Spinal cord (tissue), 10 donors: Measurements from ENCODE around the gene UPK3B. TPM values are rescaled to one million over a fixed set of nuclear protein-coding genes. Genes with fewer than 3 reads are reported as not detected.
"Not testable (repeated sequence)": the region's sequence is repeated elsewhere in the genome, so short reads cannot be mapped to it uniquely, and the experiment has no call there.

Experiments used
- DNase-seq, 6 donors: peaks; one replicate each; pipeline versions ENCODE4 v3.0.0 to v3.0.0-alpha.2; 2013 to 2015; ENCODE audit warnings: low spot score in 6 of 6, low read depth in 4 of 6
- H3K27ac ChIP-seq: one replicate; pipeline ENCODE4 v1.5.1; 2013; ENCODE audit warnings: low read depth, low read length, control low read depth
- H3K27me3 ChIP-seq: one replicate; pipeline ENCODE4 v1.6.1; 2013; ENCODE audit warnings: low read length; ENCODE audit not compliant: control insufficient read depth, insufficient read depth
- H3K36me3 ChIP-seq: one replicate; pipeline ENCODE4 v1.6.1; 2013; ENCODE audit warnings: low read length; ENCODE audit not compliant: control insufficient read depth, insufficient read depth
- H3K4me1 ChIP-seq: one replicate; pipeline ENCODE4 v1.6.1; 2013; ENCODE audit warnings: low read length; ENCODE audit not compliant: control insufficient read depth, insufficient read depth
- H3K4me3 ChIP-seq: one replicate; pipeline ENCODE4 v1.5.1; 2013; ENCODE audit warnings: low read depth, low read length, control low read depth
- H3K9me3 ChIP-seq: one replicate; pipeline ENCODE4 v1.6.1; 2013; ENCODE audit warnings: low read length; ENCODE audit not compliant: control insufficient read depth, insufficient read depth
- WGBS: methylation state at CpG from one replicate; pipeline ENCODE4 v1.1.5; 2013; ENCODE audit warnings: missing lambda C conversion rate; ENCODE audit not compliant: insufficient coverage; 5-methylcytosine and 5-hydroxymethylcytosine counted together
- polyA plus RNA-seq, 2 donors: library from polyadenylated mRNA; unstranded; fragments of 120-200 nt; gene quantifications; one replicate each; pipeline ENCODE4 v1.2.1, GENCODE V29; 2013; ENCODE audit not compliant: insufficient read length in 2 of 2
- small RNA-seq: library from RNA; depleted of rRNA; stranded (forward); fragments of <200 nt; gene quantifications from one replicate; pipeline ENCODE3, GENCODE V24; 2014; ENCODE audit warnings: low replicate concordance
- total RNA-seq, 2 donors: library from RNA; depleted of rRNA in 1 of 2; stranded (reverse); fragments of 120-200 nt in 1 of 2; fragments of >200 nt in 1 of 2; gene quantifications; one replicate each; pipeline versions ENCODE4 v1.2.3 to v1.2.4, GENCODE V29; 2013 to 2014
- donor health status: healthy.

The UPK3B gene
- total and polyA plus RNA-seq, 4 donors = 0.25 to 1.3 (median 0.97) TPM

- H3K27ac ChIP-seq, DNase-seq, H3K9me3 ChIP-seq, H3K4me3 ChIP-seq, H3K27me3 ChIP-seq, H3K4me1 ChIP-seq, H3K36me3 ChIP-seq: not testable (repeated sequence)
- WGBS = no CpG with 5 or more reads among the region's 6 CpGs
Observed at GRCh38 chr7:76551992-76552391, 41.6 kb downstream of the UPK3B start.

- not testable (repeated sequence) for H3K4me1 ChIP-seq, H3K27ac ChIP-seq, H3K27me3 ChIP-seq, H3K4me3 ChIP-seq, H3K9me3 ChIP-seq, DNase-seq, H3K36me3 ChIP-seq
- WGBS = no CpG with 5 or more reads among the region's 6 CpGs
Observed at GRCh38 chr7:76559685-76560084, 49.3 kb downstream of the UPK3B start.

- H3K4me1 ChIP-seq, H3K36me3 ChIP-seq, DNase-seq, H3K4me3 ChIP-seq, H3K9me3 ChIP-seq, H3K27me3 ChIP-seq, H3K27ac ChIP-seq: not testable (repeated sequence)
- WGBS = no CpG with 5 or more reads among the region's 4 CpGs
Observed at GRCh38 chr7:76560157-76560556, 49.8 kb downstream of the UPK3B start.

GRCh38 chr7:76561342-76561741 is 51.0 kb downstream of the UPK3B start:
- no CpG with 5 or more reads among the region's 3 CpGs for WGBS

GRCh38 chr7:76565001-76565400 is 54.6 kb downstream of the UPK3B start:
- not testable (repeated sequence) for H3K27ac ChIP-seq, H3K9me3 ChIP-seq, H3K36me3 ChIP-seq, DNase-seq, H3K4me1 ChIP-seq, H3K27me3 ChIP-seq, H3K4me3 ChIP-seq
- no CpG with 5 or more reads among the region's 3 CpGs for WGBS

More at GRCh38 chr7:76561342-76561741, 51.0 kb downstream of the UPK3B start:
- H3K9me3 ChIP-seq, H3K27ac ChIP-seq, H3K36me3 ChIP-seq, H3K27me3 ChIP-seq, H3K4me3 ChIP-seq, H3K4me1 ChIP-seq, DNase-seq: not testable (repeated sequence)

Small RNA genes within 50 kb of the gene (small RNA-seq; reads per million reads assigned to genes)
- not detected for gene RF00019

Other genes starting within 250 kb of the UPK3B start
- 10 to 100 TPM; 17.4 to 55.2 TPM for gene HSPB1, start 207.9 kb upstream of the UPK3B start, total RNA-seq
- 100 to 1,000 TPM; 201 to 214 TPM for gene HSPB1, start 207.9 kb upstream of the UPK3B start, polyA plus RNA-seq
- gene YWHAG, start 151.6 kb upstream of the UPK3B start, total RNA-seq = 100 to 1,000 TPM in 1 of 2 donors, 10 to 100 TPM in 1; 72.6 to 428 TPM
- gene YWHAG, start 151.6 kb upstream of the UPK3B start, polyA plus RNA-seq = 100 to 1,000 TPM; 574 to 669 TPM
- 1 to 10 TPM; 1.9 to 3.1 TPM for gene SSC4D, start 100.9 kb upstream of the UPK3B start, total RNA-seq
- gene SSC4D, start 100.9 kb upstream of the UPK3B start, polyA plus RNA-seq = 1 to 10 TPM; 3.1 to 4.3 TPM
- 1 to 10 TPM in 1 of 2 donors, under 1 TPM in 1; 0.59 to 2.3 TPM for gene ZP3, start 85.6 kb upstream of the UPK3B start, total RNA-seq
- gene ZP3, start 85.6 kb upstream of the UPK3B start, polyA plus RNA-seq = 1 to 10 TPM; 1.1 to 1.5 TPM
- gene DTX2, start 48.8 kb upstream of the UPK3B start, total RNA-seq = 1 to 10 TPM; 3.6 to 7.1 TPM
- gene DTX2, start 48.8 kb upstream of the UPK3B start, polyA plus RNA-seq = 10 to 100 TPM in 1 of 2 donors, 1 to 10 TPM in 1; 8.4 to 11.4 TPM
- gene SPDYE16, start 32.7 kb downstream of the UPK3B start, total RNA-seq = under 1 TPM in 1 of 2 donors, not detected in 1; 0.28 TPM
- gene SPDYE16, start 32.7 kb downstream of the UPK3B start, polyA plus RNA-seq = 1 to 10 TPM; 1.5 to 8.1 TPM
- 1 to 10 TPM; 4.7 to 5.0 TPM for gene POMZP3, start 116.7 kb downstream of the UPK3B start, total RNA-seq
- gene POMZP3, start 116.7 kb downstream of the UPK3B start, polyA plus RNA-seq = 10 to 100 TPM; 26.8 to 30.4 TPM